Aorta (tissue), 5 donors: ENCODE results near the gene RNU6-1. TPM values are rescaled to one million over a fixed set of nuclear protein-coding genes. Genes with fewer than 3 reads are reported as not detected.

Experiments
- ATAC-seq: fragments of 200-7000 bp; cut with Tn5 transposase; one replicate; pipeline ENCODE4 v1.9.1; 2022; ENCODE audit warnings: moderate library complexity; ENCODE audit not compliant: low FRiP score
- DNase-seq, 2 donors: peaks; one replicate each; pipeline ENCODE4 v3.0.0-alpha.2; 2020
- H3K27ac ChIP-seq, 2 donors: one replicate each; pipeline ENCODE4 v1.5.1; 2013; ENCODE audit warnings: low read length in 2 of 2, mild to moderate bottlenecking in 2 of 2, moderate library complexity in 2 of 2, control low read depth in 1 of 2, inconsistent platforms in 1 of 2, low read depth in 1 of 2
- H3K27me3 ChIP-seq, 2 donors: one replicate each; pipeline ENCODE4 v1.6.1; 2013; ENCODE audit warnings: control low read depth in 1 of 2, low read length in 1 of 2, mild to moderate bottlenecking in 1 of 2, moderate library complexity in 1 of 2; ENCODE audit not compliant: insufficient read depth in 2 of 2, control insufficient read depth in 1 of 2
- H3K36me3 ChIP-seq, 2 donors: one replicate each; pipeline ENCODE4 v1.6.1; 2013; ENCODE audit warnings: control low read depth in 1 of 2, low read length in 1 of 2, mild to moderate bottlenecking in 1 of 2; ENCODE audit not compliant: insufficient read depth in 2 of 2, control insufficient read depth in 1 of 2
- H3K4me1 ChIP-seq, 2 donors: one replicate each; pipeline ENCODE4 v1.6.1; 2013; ENCODE audit warnings: low read length in 2 of 2, control low read depth in 1 of 2, mild to moderate bottlenecking in 1 of 2, moderate library complexity in 1 of 2; ENCODE audit not compliant: insufficient read depth in 2 of 2, control insufficient read depth in 1 of 2
- H3K4me3 ChIP-seq, 2 donors: one replicate each; pipeline ENCODE4 v1.5.1; 2013; ENCODE audit warnings: low read length in 2 of 2, control low read depth in 1 of 2, mild to moderate bottlenecking in 1 of 2
- H3K9me3 ChIP-seq: one replicate; pipeline ENCODE4 v1.6.1; 2013; ENCODE audit warnings: mild to moderate bottlenecking, low read length; ENCODE audit not compliant: control insufficient read depth
- WGBS, 2 donors: extraction: QIAGEN DNeasy Blood & Tissue Kit; methylation state at CpG; one replicate each; pipeline ENCODE4 v1.1.7; 2013; 5-methylcytosine and 5-hydroxymethylcytosine counted together
- intact Hi-C, 2 donors: fragments of 100-400 bp; cut with DNase I; formaldehyde crosslinking; loops; one replicate each; pipeline versions ENCODE4 v1.14.2 to v1.15.0; 2022
- polyA plus RNA-seq, 2 donors: library from polyadenylated mRNA; stranded (reverse); fragments of 200-250 nt; gene quantifications; one replicate each; pipeline ENCODE4 v1.2.3, GENCODE V29; 2013
- total RNA-seq, 2 donors: library from RNA; stranded (reverse); fragmentation: NEBNext Ultra II Directional; extraction: Animal tissue kit (Norgen Biotek cat#: 25700); gene quantifications; one replicate each; pipeline ENCODE4 v1.2.1, GENCODE V29; 2021
- donor health status: healthy with polysubstance abuse.
- donor health status: Bipolar disorder and iron deficiency.
- donor health status: DM: no; HTN: no; CAD: no.
- donor health status: DM: no; HTN: no; CAD: no.
- donor health status: DM: yes; HTN: yes; CAD: no.

RNU6-1 gene
- total and polyA plus RNA-seq, 4 donors, result not detected

- Histone ChIP-seq H3K27ac (no peak overlapping the region), H3K27me3 (no peaks in the 10 kb centered on the region), H3K9me3 (no peaks in the 10 kb centered on the region), H3K4me3 (no peak overlapping the region), H3K36me3 (peaks cover 1 to 9% of the 10 kb centered on the region in 2 donors), H3K4me1 (no peaks in the 10 kb centered on the region)
- intact Hi-C loops, result no loop called here
- no peak for DNase-seq
- WGBS, 2 donors, result 92 to 96% methylated on average over 4 of the region's 4 CpGs
- no peak for ATAC-seq
Observed at GRCh38 chr15:67794832-67795574, 44.8 kb downstream of the RNU6-1 start.

GRCh38 chr15:67792250-67792942, 47.4 kb downstream of the RNU6-1 start:
- 43 to 63% methylated on average over 8 of the region's 8 CpGs for WGBS, 2 donors
- DNase-seq, result no peak
- intact Hi-C loops, result no loop called here

GRCh38 chr15:67790610-67791319, 49.1 kb downstream of the RNU6-1 start:
- 97 to 98% methylated on average over 3 of the region's 3 CpGs for WGBS, 2 donors
- no peaks in the 10 kb centered on the region for H3K27me3 ChIP-seq
- no peak overlapping the region for H3K27ac ChIP-seq
- no peak overlapping the region for H3K4me3 ChIP-seq
- no peak for DNase-seq
- no peaks in the 10 kb centered on the region for H3K9me3 ChIP-seq
- intact Hi-C loops, result no loop called here
- no peak for ATAC-seq
- no peaks in the 10 kb centered on the region for H3K4me1 ChIP-seq
- H3K36me3 ChIP-seq, result peaks cover 0 to 9% of the 10 kb centered on the region in 2 donors

More at GRCh38 chr15:67792250-67792942, 47.4 kb downstream of the RNU6-1 start:
- H3K27me3 ChIP-seq, result no peaks in the 10 kb centered on the region
- H3K9me3 ChIP-seq, result no peaks in the 10 kb centered on the region
- H3K27ac ChIP-seq, result no peak overlapping the region
- peaks cover 1 to 9% of the 10 kb centered on the region in 2 donors for H3K36me3 ChIP-seq
- no peaks in the 10 kb centered on the region for H3K4me1 ChIP-seq
- H3K4me3 ChIP-seq, result no peak overlapping the region
- ATAC-seq, result no peak

Other genes with a start within 250 kb of the RNU6-1 start
- gene SKOR1, start 14.5 kb downstream of the RNU6-1 start, total RNA-seq, result 1 to 10 TPM; 1.2 to 1.3 TPM
- gene SKOR1, start 14.5 kb downstream of the RNU6-1 start, polyA plus RNA-seq, result 1 to 10 TPM in 1 of 2 donors, not detected in 1; 1.0 TPM
- gene PIAS1, start 214.3 kb upstream of the RNU6-1 start, total RNA-seq, result 10 to 100 TPM; 43.6 to 62.9 TPM
- gene PIAS1, start 214.3 kb upstream of the RNU6-1 start, polyA plus RNA-seq, result 10 to 100 TPM in 1 of 2 donors, 1 to 10 TPM in 1; 7.0 to 13.4 TPM